AG04449 (cell line): ENCODE measurements around the gene NSMF.

Experiments used
- CTCF ChIA-PET: fragments of 350-600 bp; formaldehyde crosslinking; extraction: SDS; loops from one replicate; lab custom pipeline; 2021; ENCODE audit warnings: antibody characterized with exemption; lab: Yijun Ruan, JAX
- POLR2A ChIA-PET: fragments of 400-600, 350-600 bp; formaldehyde crosslinking; extraction: SDS; loops from one replicate; lab custom pipeline; 2020; ENCODE audit warnings: antibody characterized with exemption, inconsistent platforms; lab: Yijun Ruan, JAX
- DNase-seq: peaks from one replicate; pipeline ENCODE4 v3.0.0-alpha.2; 2010; ENCODE audit warnings: low read depth, low spot score
- H3K4me3 ChIP-seq: 2 replicates; pipeline ENCODE4 v1.5.1; 2011; ENCODE audit warnings: low read depth, mild to moderate bottlenecking, control low read depth, low read length
- TF ChIP-seq, protein P1 (sequence below): IDR thresholded peaks from one replicate; pipeline ENCODE4 v1.5.1; 2011; ENCODE audit warnings: mild to moderate bottlenecking, moderate library complexity, low read length, control low read depth, inconsistent platforms; ENCODE audit not compliant: insufficient read depth; ENCODE audit errors: missing control alignments

Gene NSMF

DNA sequence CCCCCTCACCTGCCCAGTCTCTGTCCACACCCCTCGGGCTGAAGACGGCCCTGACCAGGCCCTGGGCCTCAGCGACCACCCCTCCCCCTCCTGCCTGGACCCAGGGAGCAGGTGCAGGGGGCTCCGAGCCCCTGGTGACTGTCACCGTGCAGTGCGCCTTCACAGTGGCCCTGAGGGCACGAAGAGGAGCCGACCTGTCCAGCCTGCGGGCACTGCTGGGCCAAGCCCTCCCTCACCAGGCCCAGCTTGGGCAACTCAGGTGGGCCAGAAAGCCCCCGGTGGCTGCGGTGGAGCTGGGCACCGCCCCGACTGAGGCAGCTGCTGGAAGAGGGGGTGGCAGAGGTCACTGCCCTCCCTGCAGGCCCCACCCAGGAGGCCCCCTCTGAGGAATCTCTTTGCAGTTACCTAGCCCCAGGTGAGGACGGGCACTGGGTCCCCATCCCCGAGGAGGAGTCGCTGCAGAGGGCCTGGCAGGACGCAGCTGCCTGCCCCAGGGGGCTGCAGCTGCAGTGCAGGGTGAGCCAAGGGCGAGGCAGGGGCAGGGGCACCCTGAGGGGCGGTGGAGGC is 25.7 kb downstream of the NSMF start:
- CTCF ChIA-PET, result interaction anchor here (1.2 to 2.5 kb wide), 4 partner anchors 10 to 12 kb away, joined by 4 to 13 read pairs (median 6); partner anchors contain the start of genes EXD3 and NOXA1

DNA sequence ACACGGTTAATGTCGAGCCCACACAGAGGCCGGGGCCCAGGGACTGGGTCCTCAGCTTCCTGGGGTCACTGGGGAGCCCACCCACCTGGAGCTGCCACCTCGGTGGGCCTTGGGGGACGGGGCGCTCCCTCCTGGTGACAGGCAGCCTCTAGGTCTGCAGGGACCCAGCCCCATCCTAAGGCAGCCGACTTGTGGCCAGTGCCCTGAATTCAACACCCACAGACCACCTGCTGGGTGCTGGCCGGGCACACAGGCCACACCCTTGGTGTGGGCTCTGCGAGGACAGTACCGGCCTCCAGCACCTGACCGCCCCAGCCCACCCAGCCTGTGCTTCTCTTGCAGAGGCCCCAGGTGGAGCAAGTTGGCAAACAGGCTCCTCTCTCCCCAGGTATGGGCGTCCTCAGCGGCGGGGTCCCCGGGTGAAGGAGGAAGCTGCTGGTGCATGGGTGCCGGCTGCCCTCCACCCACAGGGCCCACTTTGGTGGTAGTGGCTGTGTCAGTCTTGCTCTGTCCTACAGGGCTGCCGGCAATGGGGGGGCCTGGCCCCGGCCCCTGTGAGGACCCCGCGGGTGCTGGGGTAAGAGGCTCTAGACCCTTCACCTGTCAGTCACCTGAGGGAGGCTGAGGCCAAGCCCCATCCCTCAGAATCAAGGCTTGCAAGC is 26.3 kb downstream of the NSMF start:
- ChIA-PET CTCF (interaction anchor here (1.2 to 2.5 kb wide), 4 partner anchors 9 to 13 kb away, joined by 3 to 13 read pairs (median 6); partner anchors contain the start of genes EXD3 and NOXA1), POLR2A (no interaction called here)
- TF ChIP-seq, protein P1, sequence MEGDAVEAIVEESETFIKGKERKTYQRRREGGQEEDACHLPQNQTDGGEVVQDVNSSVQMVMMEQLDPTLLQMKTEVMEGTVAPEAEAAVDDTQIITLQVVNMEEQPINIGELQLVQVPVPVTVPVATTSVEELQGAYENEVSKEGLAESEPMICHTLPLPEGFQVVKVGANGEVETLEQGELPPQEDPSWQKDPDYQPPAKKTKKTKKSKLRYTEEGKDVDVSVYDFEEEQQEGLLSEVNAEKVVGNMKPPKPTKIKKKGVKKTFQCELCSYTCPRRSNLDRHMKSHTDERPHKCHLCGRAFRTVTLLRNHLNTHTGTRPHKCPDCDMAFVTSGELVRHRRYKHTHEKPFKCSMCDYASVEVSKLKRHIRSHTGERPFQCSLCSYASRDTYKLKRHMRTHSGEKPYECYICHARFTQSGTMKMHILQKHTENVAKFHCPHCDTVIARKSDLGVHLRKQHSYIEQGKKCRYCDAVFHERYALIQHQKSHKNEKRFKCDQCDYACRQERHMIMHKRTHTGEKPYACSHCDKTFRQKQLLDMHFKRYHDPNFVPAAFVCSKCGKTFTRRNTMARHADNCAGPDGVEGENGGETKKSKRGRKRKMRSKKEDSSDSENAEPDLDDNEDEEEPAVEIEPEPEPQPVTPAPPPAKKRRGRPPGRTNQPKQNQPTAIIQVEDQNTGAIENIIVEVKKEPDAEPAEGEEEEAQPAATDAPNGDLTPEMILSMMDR, result no peak
- no peak for DNase-seq
- no peak overlapping the region for H3K4me3 ChIP-seq

More for the DNA sequence above, 25.7 kb downstream of the NSMF start:
- DNase-seq, result no peak
- POLR2A ChIA-PET, result no interaction called here
- TF ChIP-seq, protein P1, result no peak
- no peak overlapping the region for H3K4me3 ChIP-seq

DNA sequence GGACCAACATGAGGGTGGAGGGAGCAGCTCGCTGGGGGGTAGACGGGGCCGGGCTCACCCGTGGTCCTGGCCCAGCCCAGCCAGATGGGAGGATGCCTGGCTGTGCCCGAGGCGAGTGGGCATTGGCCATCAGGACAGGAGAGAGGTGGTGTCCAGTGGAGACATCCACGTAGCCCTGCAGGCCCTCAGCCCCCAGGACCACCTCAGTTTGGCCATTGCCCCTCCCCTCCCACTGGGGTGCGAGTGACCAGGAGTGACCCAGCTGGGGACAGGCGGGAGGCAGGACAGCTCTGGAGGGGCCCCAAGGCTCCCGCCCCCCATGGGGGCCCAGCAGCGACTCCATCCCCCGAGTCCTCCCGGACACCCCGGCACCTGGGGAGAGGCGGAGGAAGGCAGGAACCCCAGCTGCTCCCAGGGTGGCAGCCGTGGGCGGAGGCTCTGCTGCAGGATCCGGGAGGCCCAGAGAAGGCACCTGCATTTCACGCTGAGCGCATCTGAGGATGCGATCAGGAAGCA is 27.7 kb downstream of the NSMF start:
- ChIA-PET POLR2A (interaction anchor here (0.9 kb wide), 1 partner anchor 9 kb away, joined by 6 read pairs; the partner anchor contains the start of genes EXD3 and NOXA1), CTCF (interaction anchor here (1.2 to 2.5 kb wide), 3 partner anchors 9 to 14 kb away, joined by 3 to 13 read pairs (median 8); partner anchors contain the start of genes EXD3 and NOXA1)
- DNase-seq, result no peak
- no peak overlapping the region for H3K4me3 ChIP-seq
- TF ChIP-seq, protein P1, result no peak

DNA sequence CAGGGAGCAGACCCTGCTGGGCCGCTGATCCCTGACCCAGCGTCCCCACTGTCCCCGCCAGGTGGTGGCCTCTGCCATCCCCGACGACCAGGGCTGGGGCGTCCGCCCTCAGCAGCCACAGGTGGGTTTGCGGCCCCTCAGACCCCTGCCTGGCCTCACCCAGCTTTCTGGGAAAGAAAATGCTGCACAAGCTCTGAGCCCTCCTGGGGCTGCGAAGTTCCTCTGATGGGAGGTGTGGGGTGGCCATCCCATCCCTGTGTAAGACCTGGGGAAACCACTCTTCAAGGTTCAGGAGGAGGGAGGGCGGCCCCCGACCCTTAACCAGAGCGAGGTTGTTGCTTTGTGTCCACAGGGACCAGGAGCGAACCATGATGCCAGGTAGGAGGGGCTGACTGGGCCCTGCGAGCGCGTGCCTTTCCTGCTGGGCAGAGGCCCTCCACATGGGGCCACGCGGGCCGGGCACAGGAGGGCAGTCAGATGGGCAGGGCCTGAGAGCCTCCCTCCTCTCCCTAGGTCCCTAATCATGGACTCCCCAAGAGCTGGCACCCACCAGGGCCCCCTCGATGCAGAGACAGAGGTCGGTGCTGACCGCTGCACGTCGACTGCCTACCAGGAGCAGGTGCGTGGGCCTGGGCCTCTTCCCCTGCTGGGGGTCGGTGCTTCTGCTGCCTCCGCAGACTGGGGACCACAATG is 28.3 kb downstream of the NSMF start:
- TF ChIP-seq, protein P1, result no peak
- ChIA-PET CTCF (interaction anchor here (1.2 to 2.5 kb wide), 2 partner anchors 8 to 13 kb away, joined by 3 to 13 read pairs; partner anchors contain the start of genes EXD3 and NOXA1), POLR2A (no interaction called here)
- no peak overlapping the region for H3K4me3 ChIP-seq
- DNase-seq, result no peak

DNA sequence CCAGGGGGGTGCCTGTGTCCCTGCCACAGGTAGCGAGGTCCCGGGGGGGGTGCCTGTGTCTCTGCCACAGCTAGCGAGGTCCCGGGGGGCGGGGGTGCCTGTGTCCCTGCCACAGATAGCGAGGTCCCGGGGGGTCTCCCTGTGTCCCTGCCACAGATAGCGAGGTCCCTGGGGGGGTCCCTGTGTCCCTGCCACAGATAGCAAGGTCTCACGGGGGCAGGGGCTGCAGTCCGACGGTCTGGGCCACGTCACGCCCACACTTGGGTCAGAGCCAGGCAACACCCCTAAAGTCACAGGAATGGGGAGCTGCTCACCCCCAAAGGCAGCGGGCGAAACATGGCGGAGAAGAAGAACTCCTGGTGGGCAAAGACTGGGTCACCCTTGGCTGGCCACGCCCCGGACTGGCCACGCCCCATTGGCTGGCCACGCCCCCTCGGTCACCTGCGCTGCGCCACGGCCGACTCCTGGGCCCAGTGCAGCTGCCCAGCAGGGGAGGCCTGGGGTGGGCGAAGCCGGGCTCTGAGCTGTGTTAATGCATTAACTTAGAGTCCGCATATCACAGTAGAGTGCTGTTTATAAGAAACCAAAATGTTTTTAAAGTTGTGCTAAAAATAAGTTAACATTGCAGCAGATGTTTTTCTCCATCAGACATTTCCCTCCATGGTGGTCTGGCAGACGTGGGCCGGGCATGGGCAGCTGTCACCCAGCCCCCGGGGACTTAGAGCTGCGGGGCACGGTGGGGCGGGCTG is 29.0 kb downstream of the NSMF start:
- TF ChIP-seq, protein P1, result no peak
- POLR2A ChIA-PET, result no interaction called here
- CTCF ChIA-PET, result no interaction called here
- no peak overlapping the region for H3K4me3 ChIP-seq
- no peak for DNase-seq
